ENCODE measurements around the gene GAB2. TPM values are rescaled to one million over a fixed set of nuclear protein-coding genes. Genes with fewer than 3 reads are reported as not detected.
"Not testable (repeated sequence)": the region's sequence is repeated elsewhere in the genome, so short reads cannot be mapped to it uniquely, and the experiment has no call there.

The GAB2 gene
- total RNA-seq, 6 experiments from 2014 or later = 3.8 to 10.2 (median 4.5) TPM

GRCh38 chr11:78176605-78177141 lies 240.9 kb downstream of the GAB2 start:
- Histone ChIP-seq H3K4me1 (peaks cover 0 to 6% (median under 1%) of the 10 kb centered on the region in 4 donors), H3K4me3 (no peak overlapping the region), H3K9me3 (no peaks in the 10 kb centered on the region), H3K27ac (no peak overlapping the region), H3K36me3 (peaks cover 0 to 4% (median 0%) of the 10 kb centered on the region in 4 donors), H3K27me3 (no peaks in the 10 kb centered on the region)
- peak in 1 of 3 donors; percentile 8 for DNase-seq
- no peak for ATAC-seq
- 58% methylated on average over 7 of the region's 10 CpGs for WGBS (ENCODE audit: insufficient coverage, low coverage, low lambda C conversion rate, missing lambda C conversion rate)
- TF ChIP-seq POLR2A (IDR thresholded peaks at IDR 0.05) (no peak), CTCF (IDR thresholded peaks at IDR 0.05) (no peak)
- intact Hi-C loops (cut with DNase I) = no loop called here

- ATAC-seq; intact Hi-C loops (cut with DNase I); H3K36me3 ChIP-seq; H3K4me3 ChIP-seq; H3K27ac ChIP-seq; H3K27me3 ChIP-seq; H3K9me3 ChIP-seq; DNase-seq: not testable (repeated sequence)
- WGBS (ENCODE audit: insufficient coverage, low coverage, low lambda C conversion rate, missing lambda C conversion rate) = 81% methylated on average over 3 of the region's 3 CpGs
- H3K4me1 ChIP-seq = peaks cover 0 to 14% (median 4%) of the 10 kb centered on the region in 4 donors
Measured at GRCh38 chr11:78175862-78176261, 241.8 kb downstream of the GAB2 start.

GRCh38 chr11:78171951-78172350 lies 245.7 kb downstream of the GAB2 start:
- intact Hi-C loops (cut with DNase I) = no loop called here
- Histone ChIP-seq H3K27me3 (no peaks in the 10 kb centered on the region), H3K36me3 (peaks cover 0 to 4% (median 0%) of the 10 kb centered on the region in 4 donors), H3K9me3 (no peaks in the 10 kb centered on the region), H3K27ac (peak overlapping the region in 1 of 3 donors; percentile 93), H3K4me3 (no peak overlapping the region), H3K4me1 (peaks cover 0 to 40% (median 11%) of the 10 kb centered on the region in 4 donors)
- 100% methylated on average over 1 of the region's 6 CpGs for WGBS (ENCODE audit: insufficient coverage, low coverage, low lambda C conversion rate, missing lambda C conversion rate)
- no peak for ATAC-seq
- DNase-seq = no peak
- TF ChIP-seq CTCF (IDR thresholded peaks at IDR 0.05) (no peak), POLR2A (IDR thresholded peaks at IDR 0.05) (no peak)

- TF ChIP-seq CTCF (IDR thresholded peaks at IDR 0.05) (no peak), POLR2A (IDR thresholded peaks at IDR 0.05) (peak; percentile 69)
- Histone ChIP-seq H3K27ac (peak overlapping the region; percentile 86 to 93 (median 93)), H3K4me1 (peaks cover 0 to 44% (median 11%) of the 10 kb centered on the region in 4 donors), H3K36me3 (peaks cover 0 to 4% (median 0%) of the 10 kb centered on the region in 4 donors), H3K27me3 (no peaks in the 10 kb centered on the region), H3K9me3 (no peaks in the 10 kb centered on the region), H3K4me3 (peak overlapping the region; percentile 24 to 62 (median 55))
- intact Hi-C loops (cut with DNase I) = no loop called here
- WGBS (ENCODE audit: insufficient coverage, low coverage, low lambda C conversion rate, missing lambda C conversion rate) = 35% methylated on average over 7 of the region's 7 CpGs
- ATAC-seq (peak; percentile 22 to 57 (median 36)), DNase-seq (peak; percentile 45 to 83 (median 67))
Measured at GRCh38 chr11:78170874-78171549, 246.6 kb downstream of the GAB2 start.

GRCh38 chr11:78170413-78170812 lies 247.2 kb downstream of the GAB2 start:
- peaks cover 0 to 4% (median 0%) of the 10 kb centered on the region in 4 donors for H3K36me3 ChIP-seq
- peak overlapping the region; percentile 24 to 62 (median 55) for H3K4me3 ChIP-seq
- peak overlapping the region; percentile 86 to 93 (median 93) for H3K27ac ChIP-seq
- 18% methylated on average over 7 of the region's 11 CpGs for WGBS (ENCODE audit: insufficient coverage, low coverage, low lambda C conversion rate, missing lambda C conversion rate)
- ATAC-seq = peak in 3 of 4 donors; percentile 1 to 16 (median 7)
- no peaks in the 10 kb centered on the region for H3K27me3 ChIP-seq
- intact Hi-C loops (cut with DNase I) = no loop called here
- DNase-seq = no peak
- H3K4me1 ChIP-seq = peaks cover 0 to 44% (median 11%) of the 10 kb centered on the region in 4 donors
- no peak for TF ChIP-seq CTCF (IDR thresholded peaks at IDR 0.05)
- TF ChIP-seq POLR2A (IDR thresholded peaks at IDR 0.05) = no peak
- H3K9me3 ChIP-seq = no peaks in the 10 kb centered on the region
